DMS53 treated with DMSO at 0.1 percent for 48 hours (cell line): ENCODE results near the gene ZNF423.

Experiments used
- DNase-seq: peaks from one replicate; lab custom pipeline; 2025; ENCODE audit not compliant: unreplicated experiment; lab: John Stamatoyannopoulos, UW

ZNF423 gene

DNA sequence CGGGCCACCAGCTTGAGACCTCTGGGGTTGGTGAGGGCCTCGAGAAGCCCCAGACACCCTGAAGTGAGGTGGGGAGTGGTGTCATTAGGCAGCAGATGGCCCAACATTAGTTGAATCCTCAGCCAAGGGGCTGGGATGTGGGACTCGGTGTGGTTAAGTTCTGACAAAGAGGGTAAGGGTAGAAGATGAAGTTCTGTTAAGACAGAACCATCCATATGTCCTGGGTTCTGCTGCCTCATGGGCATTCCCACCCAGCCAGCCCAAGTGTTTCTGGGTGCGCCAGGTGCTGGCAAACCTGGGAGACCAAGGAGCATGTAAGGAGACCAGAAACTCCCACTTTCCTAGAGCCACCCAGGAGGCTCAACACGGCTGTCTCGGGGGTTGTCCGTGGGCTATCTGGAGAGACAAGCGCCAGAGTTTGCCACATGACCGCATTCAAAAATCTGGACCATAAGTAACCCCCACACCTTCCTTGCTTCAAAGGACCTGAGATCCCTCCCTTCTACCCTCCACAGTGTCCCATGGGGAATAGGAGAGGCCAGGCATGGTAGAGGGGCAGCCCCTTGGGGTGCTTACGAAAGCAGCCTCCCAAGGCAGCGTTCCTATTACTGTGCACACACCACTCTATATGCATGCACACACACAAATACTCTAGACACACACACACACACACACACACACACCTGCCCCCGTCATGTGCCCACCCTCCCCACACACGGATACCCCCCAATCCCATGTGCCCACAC is 353.6 kb downstream of the ZNF423 start:
- DNase-seq = no peak

DNA sequence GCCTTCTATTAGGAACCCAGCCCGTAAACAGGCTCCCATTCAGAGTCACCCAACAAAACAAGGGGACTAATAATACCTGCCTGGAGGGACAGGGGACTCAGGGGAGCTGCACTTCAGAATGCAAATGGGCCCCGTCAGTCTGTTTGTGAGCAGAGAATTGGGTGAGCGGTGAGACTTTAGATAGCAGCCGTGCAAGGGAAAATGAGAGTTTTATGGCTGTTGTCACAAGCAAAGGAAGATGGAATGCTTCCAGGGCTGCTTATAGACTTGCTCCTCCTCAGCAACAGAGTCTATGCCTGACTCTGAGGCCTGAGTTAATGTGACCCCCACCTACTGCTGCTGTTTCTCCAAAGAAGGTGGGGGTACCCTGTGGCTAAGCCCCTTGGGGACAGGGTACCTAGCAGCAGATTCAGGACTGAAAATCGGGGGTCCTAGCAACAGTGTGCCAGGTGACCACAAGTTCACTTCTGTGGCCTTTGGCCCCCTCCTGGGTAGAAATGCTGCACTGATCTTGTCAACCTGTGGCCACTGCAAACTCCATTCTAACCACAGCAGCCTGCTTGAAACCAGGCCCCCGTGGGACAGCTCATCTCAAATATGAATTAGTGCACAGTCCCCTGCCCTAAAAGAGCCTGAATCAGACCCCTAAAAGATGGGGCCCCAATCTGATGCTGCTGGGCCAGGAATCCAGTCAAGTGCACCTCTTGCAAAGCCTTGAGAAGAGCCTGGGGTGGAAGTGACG is 355.9 kb downstream of the ZNF423 start:
- no peak for DNase-seq

DNA sequence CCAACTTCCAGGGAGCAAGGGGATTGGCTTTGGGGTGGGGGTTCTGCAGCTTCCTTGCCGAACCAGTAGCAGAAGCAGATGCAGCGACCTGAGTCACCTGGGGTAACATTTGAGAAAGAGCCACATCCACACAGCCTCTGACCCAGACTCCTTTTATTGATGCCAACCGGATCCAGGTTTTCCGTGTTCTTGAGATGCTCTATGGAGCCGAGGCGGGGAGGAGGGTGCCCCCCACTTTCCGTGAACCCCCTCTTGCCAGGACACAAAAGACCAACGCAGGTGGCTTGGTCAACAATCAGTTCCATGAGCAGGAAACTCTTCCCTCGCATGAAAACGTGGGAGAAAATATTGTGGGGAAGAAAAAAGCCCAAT is 356.5 kb downstream of the ZNF423 start:
- DNase-seq = no peak

DNA sequence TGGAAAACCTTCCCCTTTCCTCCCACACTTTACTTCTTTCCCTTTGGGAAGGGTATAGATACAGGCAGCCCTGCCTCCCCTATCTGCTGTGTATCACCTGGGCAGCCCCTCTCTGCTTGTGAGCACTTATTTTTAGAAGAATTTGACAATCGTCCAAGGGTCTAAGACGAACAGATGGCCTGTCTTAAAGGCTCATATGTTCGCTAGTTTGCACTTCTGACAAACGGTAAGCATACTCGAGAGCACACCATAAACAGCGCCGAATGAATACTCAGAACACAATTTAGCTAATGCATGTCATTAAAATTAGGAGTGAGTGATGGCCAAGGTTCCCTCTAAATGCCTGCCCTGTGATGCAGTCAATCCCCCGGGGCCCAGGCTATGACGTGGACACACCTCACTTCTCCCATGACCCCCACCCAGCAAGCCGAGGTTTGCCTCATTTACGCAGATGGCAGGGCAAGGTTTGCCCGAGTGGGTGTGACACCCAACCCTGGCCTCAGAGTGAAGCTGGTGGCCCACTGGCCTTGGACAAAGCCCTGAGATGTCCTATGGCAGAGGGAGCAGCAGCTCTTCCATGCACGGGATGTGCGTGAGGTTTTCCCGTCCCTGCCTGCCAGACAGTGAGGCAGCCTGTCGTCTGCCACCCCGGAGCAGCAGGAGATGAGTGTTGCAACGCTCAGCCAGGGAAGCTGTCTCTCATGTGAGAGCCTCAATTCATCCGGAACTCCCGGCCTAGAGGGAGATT is 357.1 kb downstream of the ZNF423 start:
- DNase-seq = no peak

DNA sequence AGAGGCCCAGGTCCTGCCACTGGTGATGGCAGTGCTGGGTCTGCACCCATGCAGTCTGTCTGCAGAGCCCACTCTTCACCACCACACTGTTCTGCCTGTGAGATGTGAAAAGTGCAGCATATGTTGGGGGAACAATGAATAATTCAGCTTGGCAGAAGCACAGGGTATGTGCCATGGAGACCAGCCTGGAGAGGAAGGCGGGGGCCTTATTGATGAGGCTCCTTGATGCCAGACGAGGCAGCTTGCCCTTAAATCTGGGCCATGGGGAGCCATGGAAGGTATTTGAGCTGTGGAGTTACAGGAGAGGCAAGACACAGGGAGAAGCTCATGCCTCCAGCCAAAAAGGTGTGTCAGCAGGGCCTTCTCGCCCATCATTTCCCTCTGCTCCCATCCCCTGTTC is 357.6 kb downstream of the ZNF423 start:
- no peak for DNase-seq

DNA sequence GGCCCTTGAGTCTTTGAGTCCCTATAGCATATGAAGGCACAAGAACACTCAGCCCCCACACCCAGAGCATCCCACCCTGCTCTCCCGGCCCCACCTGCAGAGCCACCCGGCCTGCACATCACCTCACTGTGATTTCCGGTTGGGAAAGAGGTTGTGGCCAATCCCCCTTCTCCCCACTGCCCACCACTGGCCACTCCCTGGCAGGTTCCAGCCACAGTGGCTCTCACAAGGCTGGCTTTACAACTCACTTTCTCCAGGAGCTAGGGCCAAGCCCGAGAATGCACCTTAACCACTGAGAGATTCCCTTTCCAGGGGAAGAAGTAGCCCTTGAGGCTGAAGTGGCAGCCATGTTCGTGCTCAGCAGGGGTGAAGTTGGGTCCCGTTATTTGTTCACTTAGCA is 358.4 kb downstream of the ZNF423 start:
- DNase-seq = no peak

DNA sequence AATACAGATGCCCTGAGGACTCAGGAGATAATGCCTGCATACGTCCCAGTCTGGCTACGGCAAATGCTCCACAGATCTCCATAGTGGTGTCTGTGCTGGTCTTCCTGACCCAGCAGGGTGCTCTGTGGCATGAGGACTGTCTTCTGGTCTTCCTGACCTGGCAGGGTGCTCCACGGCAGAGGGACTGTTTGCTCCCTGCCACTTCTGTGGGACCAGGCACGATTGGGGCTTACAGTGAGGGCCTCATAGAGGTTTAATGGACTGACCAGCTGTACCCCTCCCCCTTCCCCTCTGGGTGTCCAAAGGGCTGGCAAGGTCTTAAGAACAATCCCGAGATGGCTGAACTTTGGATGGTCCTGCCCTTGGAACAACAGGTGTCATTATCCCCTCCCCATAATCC is 359.3 kb downstream of the ZNF423 start:
- DNase-seq = no peak

DNA sequence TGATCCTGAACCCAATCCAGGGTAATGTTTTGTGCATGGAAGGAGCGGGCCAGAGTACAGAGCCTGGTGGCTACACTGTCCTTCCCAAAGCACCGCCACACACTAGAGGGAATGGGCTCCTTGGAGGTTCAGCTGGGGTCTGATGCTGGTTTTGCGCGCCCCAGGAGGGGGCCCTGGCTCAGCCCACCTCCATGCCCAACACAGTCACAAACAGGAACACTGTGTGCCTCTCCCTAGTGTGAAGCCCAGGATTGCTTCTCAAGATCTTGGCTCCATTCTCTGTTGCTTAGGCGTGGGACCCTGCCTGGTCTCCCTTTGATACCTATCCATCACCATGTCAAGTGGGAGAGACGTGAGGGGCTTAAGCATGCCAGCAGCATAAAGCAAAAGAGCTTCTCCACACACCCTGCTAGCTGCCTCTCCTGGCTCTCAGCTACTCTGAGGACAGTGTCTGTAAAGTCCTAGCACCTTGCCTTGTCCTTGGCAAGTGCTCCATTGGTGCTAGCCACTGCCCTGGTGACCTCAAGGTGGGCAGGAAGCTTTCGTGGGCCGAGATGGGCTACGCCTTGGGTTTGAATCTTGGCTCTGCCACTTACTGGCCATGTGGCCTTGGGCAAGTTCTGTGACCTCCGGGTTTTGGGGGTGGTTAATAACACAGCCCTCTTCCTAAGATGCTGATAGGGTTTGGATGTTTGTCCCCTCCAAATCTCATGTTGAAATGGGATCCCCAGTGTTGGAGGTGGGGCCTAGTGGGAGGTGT is 360.1 kb downstream of the ZNF423 start:
- no peak for DNase-seq

DNA sequence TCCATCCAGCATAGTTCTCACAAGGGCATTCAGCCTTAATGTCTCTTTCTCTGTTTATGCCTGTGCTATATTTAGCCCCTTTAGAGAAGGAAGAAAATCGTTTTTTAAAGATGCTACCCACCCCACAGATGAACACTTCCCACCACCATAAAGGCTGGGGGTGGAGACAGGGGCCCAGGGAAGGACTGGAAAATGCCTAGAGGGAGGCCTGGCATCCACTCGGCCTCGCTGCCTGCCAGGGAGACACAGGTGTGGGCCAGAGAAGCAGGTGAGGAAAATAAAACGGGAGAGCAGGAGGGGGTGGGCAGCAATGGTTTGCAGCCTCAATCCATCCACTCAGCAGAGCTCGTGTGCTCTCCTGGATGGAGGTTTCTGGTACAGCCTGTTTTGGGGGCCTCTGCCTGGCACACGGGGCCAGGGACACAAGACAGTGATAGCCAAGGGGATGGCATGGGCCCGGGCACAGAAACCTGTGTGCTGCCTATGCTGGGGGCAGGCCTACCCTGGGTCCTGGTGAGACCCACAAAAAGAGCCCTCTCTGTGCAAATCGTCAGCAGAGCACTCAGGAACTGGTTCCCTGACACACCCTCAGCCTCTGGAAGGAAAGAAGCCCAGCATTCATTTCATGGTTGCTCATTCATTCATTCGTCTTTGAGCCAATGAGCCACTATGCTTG is 360.9 kb downstream of the ZNF423 start:
- no peak for DNase-seq

DNA sequence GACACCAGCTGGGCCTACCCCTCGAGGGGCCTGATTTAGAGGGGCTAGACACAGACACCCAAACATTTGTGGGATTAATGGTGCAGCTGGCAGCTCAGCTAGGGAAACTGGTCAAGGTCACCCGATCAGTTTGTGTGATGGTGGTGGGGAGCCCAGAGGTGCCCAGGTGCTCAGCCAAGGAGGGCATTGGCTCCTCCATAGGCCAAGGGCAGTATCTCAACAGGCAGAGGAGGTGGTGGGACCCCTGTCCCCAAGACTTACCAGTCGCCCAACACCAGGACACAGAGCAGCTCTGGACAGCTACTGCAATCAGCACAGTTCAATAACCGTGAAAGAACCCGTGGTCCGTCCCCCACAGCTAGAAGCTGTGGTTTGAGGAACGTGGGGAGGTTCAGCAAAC is 361.4 kb downstream of the ZNF423 start:
- DNase-seq = no peak

DNA sequence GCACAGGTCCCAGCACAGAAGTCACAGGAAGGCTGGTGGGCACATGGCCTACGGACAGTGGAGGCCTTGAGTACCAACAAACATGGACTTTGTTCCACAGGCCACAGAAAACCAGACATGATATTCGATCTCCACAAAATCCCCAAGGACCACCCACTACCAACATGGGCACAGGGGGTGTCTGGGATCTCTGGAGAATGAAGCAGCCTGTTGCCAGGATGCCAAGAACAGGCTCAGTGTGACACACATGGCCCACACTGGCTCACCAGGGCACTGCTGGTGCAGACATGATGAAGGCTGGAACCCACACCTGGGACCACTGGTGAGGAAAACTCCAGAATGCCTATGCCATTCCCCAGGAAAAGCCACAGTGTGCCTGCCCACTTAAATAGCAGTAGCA is 362.1 kb downstream of the ZNF423 start:
- DNase-seq = no peak

DNA sequence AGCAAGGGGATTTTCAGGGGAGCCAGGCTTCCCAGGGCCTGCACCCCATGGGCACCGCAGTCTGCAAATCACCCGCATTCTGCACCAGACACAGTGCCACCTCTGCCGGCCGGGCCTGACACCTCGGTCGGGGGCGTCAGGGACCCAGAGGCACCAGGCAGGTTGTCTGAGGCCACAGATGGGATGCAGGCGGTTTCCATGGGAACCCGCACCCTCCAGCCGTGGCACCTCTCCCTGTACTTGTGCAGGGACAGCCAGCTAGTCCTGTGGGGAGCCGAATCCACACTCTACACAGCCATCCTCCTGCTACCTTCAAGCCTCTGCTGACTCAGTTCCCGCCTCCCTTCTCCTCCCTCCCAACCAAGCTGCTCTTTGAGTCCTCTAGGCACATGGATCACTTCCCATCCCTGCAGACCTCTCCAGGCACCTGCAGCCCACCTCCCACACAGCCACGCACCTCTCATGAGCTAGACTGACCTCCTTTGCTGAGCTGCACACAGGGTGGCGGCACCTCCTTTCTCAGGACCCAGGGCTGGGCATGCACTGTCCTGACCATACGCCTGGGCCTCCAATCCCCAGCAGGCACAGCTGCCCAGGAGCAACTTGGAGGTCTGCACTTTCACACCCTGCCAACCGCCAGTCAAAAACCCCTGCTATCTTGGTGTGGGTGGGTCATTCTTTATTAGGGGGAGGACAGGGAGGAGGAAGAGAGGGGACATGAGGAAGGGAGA is 362.9 kb downstream of the ZNF423 start:
- DNase-seq = no peak

DNA sequence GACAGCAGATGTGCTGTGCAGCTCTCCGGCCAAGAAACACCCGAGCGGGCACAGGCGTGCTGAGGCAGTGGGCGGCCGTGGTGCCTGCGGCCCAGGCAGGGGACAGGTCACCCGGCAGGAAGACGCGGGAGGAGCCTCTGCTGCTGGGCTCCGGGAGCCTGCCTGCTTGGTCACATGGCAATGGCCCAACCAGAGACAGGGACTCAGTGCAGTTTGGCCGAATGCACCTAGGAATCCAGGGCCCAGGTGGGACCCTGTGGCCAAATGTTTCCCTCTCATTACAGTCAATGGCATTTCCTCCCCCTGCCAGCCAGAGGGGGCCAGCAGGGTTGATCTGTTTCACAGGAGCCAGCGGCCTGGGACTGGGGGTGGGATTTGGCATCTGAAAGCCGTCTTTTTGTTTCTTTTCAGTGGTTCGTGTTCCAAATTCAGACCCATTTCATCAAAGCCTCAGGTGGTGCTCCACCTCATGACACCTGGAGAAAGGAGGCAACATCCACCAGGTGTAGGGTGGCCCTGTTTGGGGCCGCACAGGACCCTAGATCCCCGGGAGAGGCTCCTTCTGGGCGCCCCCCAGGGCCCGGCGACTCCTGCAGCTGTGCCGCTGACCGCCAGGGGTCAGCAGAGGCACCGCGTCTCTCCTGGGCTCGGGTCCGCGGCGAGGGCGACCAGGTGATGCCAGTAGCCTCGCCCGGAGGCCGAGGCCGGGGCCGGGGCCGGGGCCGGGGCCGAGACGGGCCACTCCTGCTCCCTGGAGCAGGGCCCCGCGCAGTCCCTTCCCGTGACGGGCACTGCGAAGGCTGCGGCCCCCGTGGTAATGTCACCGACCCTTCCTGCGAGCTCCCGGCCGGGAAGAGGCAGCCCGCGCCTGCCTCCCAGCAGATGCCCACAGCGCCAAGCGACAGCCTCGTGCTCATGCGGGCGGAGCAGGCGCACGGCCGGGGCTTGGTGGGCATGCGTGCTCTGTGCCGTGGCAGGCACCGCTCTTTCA is 363.8 kb downstream of the ZNF423 start:
- DNase-seq = no peak

DNA sequence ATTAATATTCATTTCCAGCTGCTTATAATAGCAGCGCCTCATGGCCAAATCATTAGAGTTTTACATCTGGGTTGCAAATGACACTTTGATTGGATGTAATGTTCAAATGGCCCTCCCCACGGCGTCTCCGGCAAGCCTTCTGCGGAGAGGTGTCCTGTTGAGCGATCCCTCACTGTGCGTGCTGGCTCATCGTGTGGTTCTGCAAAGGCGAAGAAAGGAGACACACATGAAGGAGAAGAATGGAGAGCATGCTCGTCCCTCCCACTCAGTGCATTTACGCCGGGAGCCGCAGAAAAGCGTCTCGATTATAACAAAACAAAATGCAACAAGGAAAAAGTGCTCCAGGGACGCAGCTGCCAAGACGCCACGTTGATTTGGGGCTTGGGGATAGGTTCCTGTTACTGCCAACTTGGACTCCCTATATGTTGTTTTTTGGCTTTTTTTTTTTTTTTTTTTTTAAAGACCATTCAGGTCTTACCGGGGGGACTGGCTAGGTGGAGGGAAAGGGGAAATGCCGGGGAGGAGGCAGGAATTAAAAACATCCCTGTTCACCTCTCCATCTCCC is 364.7 kb downstream of the ZNF423 start:
- no peak for DNase-seq

DNA sequence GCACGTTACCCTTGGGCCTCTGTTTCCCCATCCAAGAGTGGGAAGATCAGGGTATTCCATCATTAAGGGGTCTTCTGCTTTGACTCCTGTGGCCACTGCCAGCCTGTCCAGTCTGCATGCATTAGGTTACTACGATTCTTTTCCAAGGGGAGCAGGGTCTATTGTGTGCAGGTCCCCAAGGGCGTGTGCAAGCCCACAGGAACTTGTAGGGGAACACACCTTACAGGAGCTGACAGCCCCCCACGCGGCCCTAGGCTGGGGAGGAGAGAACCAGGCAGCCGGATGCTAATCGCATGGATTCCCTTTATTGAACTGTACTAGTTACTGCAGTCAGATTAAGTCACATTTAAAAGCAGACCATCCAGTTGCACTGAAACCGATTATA is 365.6 kb downstream of the ZNF423 start:
- DNase-seq = no peak

DNA sequence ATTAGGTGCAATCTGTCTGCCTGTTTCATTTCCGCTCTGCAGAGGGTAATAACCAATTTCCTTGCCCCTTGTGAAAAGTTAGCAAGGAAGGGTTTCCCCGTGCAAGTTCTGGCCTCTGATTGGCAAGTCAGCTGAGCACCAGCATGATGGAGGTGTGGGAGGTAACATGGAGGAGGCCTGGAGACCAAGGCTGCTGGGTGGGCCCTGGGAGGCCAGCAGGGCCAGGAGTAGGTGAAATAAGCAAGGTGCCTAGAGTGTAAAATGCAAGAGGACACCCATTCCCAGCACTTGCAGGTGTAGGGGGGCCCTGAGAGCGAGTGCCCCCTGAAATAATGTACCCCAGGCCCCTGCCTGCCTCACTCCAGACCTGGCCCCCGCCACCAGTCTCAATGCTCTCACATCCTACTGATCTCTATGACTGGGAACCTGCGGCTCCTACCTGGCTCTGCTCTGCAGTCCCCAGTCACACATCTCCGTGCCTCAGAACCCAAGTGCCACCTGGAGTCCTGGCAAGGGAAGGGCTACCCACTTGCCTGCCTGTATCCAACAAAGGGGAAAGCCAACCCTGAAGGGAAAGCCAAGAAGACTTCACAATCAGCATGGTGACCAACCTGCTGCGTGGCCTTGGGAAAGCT is 366.1 kb downstream of the ZNF423 start:
- no peak for DNase-seq

DNA sequence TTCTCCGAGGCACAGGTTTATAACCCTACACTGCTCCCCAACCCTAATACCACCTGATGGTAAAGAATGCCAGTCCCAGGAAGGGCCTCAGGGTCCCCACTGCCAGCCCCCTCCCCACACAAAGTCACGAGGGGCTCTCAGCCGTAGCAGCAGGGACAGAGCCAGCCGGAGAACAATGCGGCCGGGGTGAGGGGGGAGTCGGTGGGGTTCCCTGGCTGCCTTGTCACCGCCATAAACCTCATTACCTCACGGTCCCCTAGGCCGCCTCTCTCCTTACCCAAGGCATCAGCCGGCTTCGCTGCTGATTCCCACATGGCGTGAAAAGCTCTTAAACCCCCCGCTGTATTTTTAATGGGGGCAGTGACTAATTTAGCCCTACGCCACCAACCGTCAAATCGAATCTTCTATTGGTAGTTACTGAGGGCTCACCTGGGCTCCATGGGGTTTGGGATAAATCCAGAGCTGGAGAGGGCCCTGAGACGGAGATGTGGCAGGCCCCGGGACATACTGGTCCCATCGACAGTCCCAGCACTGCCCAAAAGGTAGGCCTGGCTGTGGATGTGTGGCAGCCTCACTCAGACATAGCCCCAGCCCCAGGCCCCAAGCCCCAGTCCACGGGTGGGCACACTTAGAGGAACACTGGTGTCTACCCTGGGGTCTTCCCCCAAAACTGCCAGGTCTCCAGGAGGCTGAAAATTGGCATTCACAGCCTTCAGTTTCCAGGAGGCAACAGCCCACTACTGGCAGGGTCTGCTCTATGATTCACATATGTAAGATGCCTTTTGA is 367.0 kb downstream of the ZNF423 start:
- no peak for DNase-seq
